ENCODE data around the gene KRTAP12-4. TPM values are rescaled to one million over a fixed set of nuclear protein-coding genes. Genes with fewer than 3 reads are reported as not detected.

The KRTAP12-4 gene
- total RNA-seq, 3 donors from 2014 or later, result not detected

DNA sequence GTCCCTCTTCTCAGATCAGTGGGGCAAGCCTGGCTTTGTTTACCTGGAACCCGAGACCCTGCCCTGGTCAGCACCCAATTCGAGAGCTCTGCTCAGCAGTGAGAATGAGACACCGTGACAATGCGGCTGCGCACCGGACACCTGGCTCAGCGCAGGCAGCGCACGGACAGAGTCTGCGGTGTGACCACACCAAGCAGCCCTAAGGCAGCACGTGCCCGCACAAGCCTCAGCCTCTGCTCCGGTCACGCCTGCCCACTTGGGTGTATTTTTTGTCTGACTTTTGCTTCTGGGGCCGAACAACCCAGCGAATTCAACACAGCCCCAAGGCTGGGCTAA is 37.9 kb downstream of the KRTAP12-4 start:
- TF ChIP-seq POLR2AphosphoS5 (IDR thresholded peaks at IDR 0.05) (no peak), POLR2A (IDR thresholded peaks at IDR 0.05) (no peak)
- TF ChIP-seq, protein P1, sequence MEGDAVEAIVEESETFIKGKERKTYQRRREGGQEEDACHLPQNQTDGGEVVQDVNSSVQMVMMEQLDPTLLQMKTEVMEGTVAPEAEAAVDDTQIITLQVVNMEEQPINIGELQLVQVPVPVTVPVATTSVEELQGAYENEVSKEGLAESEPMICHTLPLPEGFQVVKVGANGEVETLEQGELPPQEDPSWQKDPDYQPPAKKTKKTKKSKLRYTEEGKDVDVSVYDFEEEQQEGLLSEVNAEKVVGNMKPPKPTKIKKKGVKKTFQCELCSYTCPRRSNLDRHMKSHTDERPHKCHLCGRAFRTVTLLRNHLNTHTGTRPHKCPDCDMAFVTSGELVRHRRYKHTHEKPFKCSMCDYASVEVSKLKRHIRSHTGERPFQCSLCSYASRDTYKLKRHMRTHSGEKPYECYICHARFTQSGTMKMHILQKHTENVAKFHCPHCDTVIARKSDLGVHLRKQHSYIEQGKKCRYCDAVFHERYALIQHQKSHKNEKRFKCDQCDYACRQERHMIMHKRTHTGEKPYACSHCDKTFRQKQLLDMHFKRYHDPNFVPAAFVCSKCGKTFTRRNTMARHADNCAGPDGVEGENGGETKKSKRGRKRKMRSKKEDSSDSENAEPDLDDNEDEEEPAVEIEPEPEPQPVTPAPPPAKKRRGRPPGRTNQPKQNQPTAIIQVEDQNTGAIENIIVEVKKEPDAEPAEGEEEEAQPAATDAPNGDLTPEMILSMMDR (IDR thresholded peaks at IDR 0.05), result no peak
- H3K4me3 ChIP-seq, result no peak overlapping the region
- no peak overlapping the region for H3K27ac ChIP-seq
- no peaks in the 10 kb centered on the region for H3K36me3 ChIP-seq
- H3K9me3 ChIP-seq, result peaks cover 9 to 18% of the 10 kb centered on the region in 2 donors
- H3K4me1 ChIP-seq, result no peaks in the 10 kb centered on the region
- no peak for DNase-seq (ENCODE audit: low spot score in 2 of 2)
- H3K27me3 ChIP-seq, result peaks cover 0 to 36% of the 10 kb centered on the region in 2 donors
- intact Hi-C loops (cut with DNase I; ENCODE audit: low total_unique reads), result no loop called here

DNA sequence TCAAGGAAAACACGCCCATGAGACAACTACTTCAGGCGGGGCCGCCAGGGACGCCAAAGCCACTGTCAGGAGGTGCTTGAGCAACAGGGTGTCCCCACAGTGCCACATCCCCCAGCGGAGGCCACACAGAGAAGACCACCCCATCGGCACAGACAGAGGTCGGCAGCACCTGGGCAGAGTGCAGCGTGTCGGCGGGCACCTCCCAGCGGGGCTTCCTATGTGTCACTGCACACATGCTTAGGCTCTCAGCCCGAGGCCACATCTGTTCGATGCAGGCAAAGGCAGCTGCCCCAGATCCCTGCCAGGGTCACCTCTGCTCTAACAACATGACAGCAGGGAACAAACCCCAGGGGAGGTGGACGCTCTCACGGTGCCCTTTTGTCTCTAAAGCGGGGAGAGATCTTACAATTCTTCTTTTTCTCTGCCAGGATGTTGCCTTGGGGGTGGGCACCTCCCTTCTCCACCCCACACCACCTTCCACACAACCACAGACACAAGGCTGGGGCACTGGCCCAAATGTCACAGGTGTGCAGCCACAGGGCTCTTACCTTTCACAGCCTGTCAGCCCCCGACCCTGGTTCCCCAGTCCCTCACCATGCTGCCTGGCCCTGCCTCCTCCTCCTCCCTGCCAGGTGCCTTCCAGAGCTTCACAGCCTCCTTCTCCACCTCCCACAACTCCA is 38.4 kb downstream of the KRTAP12-4 start:
- H3K27ac ChIP-seq, result no peak overlapping the region
- H3K9me3 ChIP-seq, result peaks cover 12 to 22% of the 10 kb centered on the region in 2 donors
- H3K36me3 ChIP-seq, result no peaks in the 10 kb centered on the region
- intact Hi-C loops (cut with DNase I; ENCODE audit: low total_unique reads), result no loop called here
- no peak for DNase-seq (ENCODE audit: low spot score in 2 of 2)
- TF ChIP-seq POLR2AphosphoS5 (IDR thresholded peaks at IDR 0.05) (no peak), POLR2A (IDR thresholded peaks at IDR 0.05) (no peak)
- TF ChIP-seq, protein P1 (IDR thresholded peaks at IDR 0.05), result no peak
- H3K4me1 ChIP-seq, result no peaks in the 10 kb centered on the region
- no peak overlapping the region for H3K4me3 ChIP-seq
- peaks cover 0 to 36% of the 10 kb centered on the region in 2 donors for H3K27me3 ChIP-seq

DNA sequence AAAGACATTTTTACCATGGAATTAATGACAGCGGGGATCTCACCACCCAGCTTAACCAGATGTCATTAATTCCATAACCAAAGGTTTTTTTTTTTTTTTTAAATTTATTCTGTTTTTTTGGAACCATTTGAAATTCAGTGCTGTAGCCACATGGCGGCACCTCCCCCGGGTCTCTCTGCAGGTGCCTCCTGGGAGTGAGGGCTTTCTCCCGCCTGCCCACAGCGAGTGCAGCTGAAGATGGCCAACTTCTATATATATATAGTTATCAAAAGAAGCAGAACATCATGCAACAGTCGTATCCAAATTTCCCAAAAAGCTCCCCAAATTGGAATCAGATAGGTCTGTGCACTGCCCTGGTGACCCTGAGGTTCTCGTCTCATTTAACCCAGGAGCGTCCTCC is 39.0 kb downstream of the KRTAP12-4 start:
- TF ChIP-seq POLR2A (IDR thresholded peaks at IDR 0.05) (no peak), POLR2AphosphoS5 (IDR thresholded peaks at IDR 0.05) (no peak)
- TF ChIP-seq, protein P1 (IDR thresholded peaks at IDR 0.05), result no peak
- peaks cover 0 to 36% of the 10 kb centered on the region in 2 donors for H3K27me3 ChIP-seq
- H3K4me3 ChIP-seq, result no peak overlapping the region
- intact Hi-C loops (cut with DNase I; ENCODE audit: low total_unique reads), result no loop called here
- H3K27ac ChIP-seq, result no peak overlapping the region
- no peaks in the 10 kb centered on the region for H3K36me3 ChIP-seq
- no peak for DNase-seq (ENCODE audit: low spot score in 2 of 2)
- no peaks in the 10 kb centered on the region for H3K4me1 ChIP-seq
- H3K9me3 ChIP-seq, result peaks cover 18 to 28% of the 10 kb centered on the region in 2 donors

DNA sequence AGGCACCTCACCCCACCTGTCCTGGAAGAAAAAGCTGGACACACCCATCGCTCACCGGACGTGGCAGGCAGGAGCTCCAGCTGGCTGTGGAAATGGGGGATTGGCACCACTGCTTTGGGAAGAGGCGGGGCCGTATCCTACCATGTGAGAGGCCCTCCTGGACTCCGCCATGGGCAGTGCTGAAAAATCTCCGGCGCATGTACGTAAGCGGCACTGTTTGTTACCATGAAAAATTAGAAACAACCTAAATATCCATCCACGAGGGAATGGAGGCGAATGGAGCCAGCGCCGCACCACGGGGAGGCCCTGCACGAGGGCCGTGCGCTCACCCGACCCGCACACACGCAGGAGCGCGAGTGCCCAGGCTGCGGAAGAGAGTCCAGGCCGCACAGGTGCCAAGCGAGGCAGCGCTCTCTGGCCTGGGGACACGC is 39.5 kb downstream of the KRTAP12-4 start:
- DNase-seq (ENCODE audit: low spot score in 2 of 2), result no peak
- Histone ChIP-seq H3K9me3 (peaks cover 21 to 30% of the 10 kb centered on the region in 2 donors), H3K4me1 (no peaks in the 10 kb centered on the region), H3K27ac (no peak overlapping the region), H3K36me3 (no peaks in the 10 kb centered on the region), H3K27me3 (peaks cover 0 to 36% of the 10 kb centered on the region in 2 donors), H3K4me3 (no peak overlapping the region)
- intact Hi-C loops (cut with DNase I; ENCODE audit: low total_unique reads), result no loop called here
- no peak for TF ChIP-seq POLR2A (IDR thresholded peaks at IDR 0.05)
- TF ChIP-seq, protein P1 (IDR thresholded peaks at IDR 0.05), result no peak

DNA sequence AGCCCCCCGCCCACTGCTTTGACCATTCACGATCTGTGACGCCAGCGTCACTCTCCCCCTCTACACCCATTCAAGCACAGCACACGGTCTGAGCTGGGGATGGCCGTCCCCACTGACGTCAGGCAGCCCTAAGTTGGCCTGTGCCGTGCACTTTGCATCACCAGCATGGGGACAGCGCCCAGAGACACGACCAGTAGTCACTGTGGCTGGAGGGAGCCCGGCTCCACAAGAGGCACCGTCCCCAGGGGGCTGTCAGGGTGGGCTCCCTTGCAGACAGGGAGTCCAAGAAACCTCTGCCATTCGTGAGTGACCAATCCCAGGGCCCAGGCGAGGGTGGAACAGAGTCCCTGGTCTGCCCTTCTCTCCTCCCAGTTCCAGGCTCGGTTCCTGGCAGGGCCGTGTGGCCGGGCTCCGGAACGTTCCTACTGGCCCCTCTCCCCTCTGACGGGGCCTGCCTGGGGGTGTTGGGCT is 40.3 kb downstream of the KRTAP12-4 start:
- H3K36me3 ChIP-seq, result no peaks in the 10 kb centered on the region
- peaks cover 27 to 30% of the 10 kb centered on the region in 2 donors for H3K9me3 ChIP-seq
- intact Hi-C loops (cut with DNase I; ENCODE audit: low total_unique reads), result no loop called here
- peaks cover 0 to 36% of the 10 kb centered on the region in 2 donors for H3K27me3 ChIP-seq
- no peak overlapping the region for H3K27ac ChIP-seq
- H3K4me1 ChIP-seq, result no peaks in the 10 kb centered on the region
- DNase-seq (ENCODE audit: low spot score in 2 of 2), result no peak
- TF ChIP-seq POLR2A (IDR thresholded peaks at IDR 0.05), result no peak
- TF ChIP-seq, protein P1 (IDR thresholded peaks at IDR 0.05), result no peak
- TF ChIP-seq POLR2AphosphoS5 (IDR thresholded peaks at IDR 0.05), result no peak
- no peak overlapping the region for H3K4me3 ChIP-seq
